ENCODE data around the gene ARL13B.

GRCh38 chr3:94089126-94089525 lies 109.2 kb downstream of the ARL13B start:
- TF ChIP-seq GATA2 (IDR thresholded peaks at IDR 0.05; ENCODE audit: low read depth, low read length): no peak
- no peak for TF ChIP-seq GATA3 (IDR thresholded peaks at IDR 0.05; ENCODE audit: low read depth, low read length)

Measured in SH-SY5Y (cell line).